Measurements from ENCODE around the gene TPGS1.

Gene TPGS1

DNA sequence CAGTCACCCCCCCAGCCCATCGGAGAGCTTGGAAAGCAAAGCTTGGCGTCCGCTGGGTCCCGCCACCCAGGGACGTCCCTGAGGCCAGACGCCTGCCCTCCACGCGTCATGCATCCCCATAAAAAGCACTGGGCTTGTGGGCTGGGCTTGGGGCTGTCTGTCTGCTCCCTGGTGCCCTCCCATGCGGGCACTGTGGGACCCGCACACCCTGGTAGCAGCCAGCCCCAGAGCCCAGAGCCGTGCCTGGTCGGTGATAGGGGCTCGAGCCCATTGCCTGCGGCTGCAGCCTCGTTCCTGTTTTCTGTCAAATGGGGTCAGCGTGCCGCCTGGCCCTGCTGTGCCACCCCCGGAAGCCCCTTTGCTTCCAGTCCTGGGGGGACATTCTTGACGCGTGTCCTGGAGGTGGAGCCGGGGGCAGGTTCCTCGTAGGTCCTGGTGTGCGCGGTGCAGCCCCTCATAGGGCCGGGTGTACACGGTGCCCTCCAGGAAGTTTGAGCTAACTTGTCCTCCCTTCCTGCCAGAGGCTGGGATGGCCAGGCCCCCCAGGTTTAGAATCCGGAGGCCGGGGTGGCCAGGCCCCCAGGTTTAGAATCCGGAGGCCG is 32.2 kb downstream of the TPGS1 start:
- H3F3A ChIP-seq (ENCODE audit: insufficient read depth, low read length) = no peaks in the 10 kb centered on the region
- no peak overlapping the region for H3K4me3 ChIP-seq (ENCODE audit: low read depth, low read length, poor library complexity, severe bottlenecking)
- no peaks in the 10 kb centered on the region for H3K79me2 ChIP-seq (ENCODE audit: insufficient read depth, low read length)
- no peaks in the 10 kb centered on the region for H3K27me3 ChIP-seq (ENCODE audit: insufficient read depth, low read length)
- H3K36me3 ChIP-seq (ENCODE audit: insufficient read depth, low read length) = peaks cover 14% of the 10 kb centered on the region
- H4K20me1 ChIP-seq (ENCODE audit: insufficient read depth, low read length) = no peaks in the 10 kb centered on the region
- H3K4me2 ChIP-seq (ENCODE audit: low read length) = no peak overlapping the region
- no peaks in the 10 kb centered on the region for H3K9me2 ChIP-seq (ENCODE audit: low read depth, low read length)
- peaks cover 10% of the 10 kb centered on the region for H3K4me1 ChIP-seq (ENCODE audit: insufficient read depth, low read length, severe bottlenecking)
- H2AFZ ChIP-seq (ENCODE audit: low read length) = no peak overlapping the region
- H3K27ac ChIP-seq (ENCODE audit: low read depth, low read length, poor library complexity, severe bottlenecking) = no peak overlapping the region
- no peak for TF ChIP-seq EZH2 (IDR thresholded peaks at IDR 0.05; ENCODE audit: borderline replicate concordance, low read length)
- TF ChIP-seq, protein P1, sequence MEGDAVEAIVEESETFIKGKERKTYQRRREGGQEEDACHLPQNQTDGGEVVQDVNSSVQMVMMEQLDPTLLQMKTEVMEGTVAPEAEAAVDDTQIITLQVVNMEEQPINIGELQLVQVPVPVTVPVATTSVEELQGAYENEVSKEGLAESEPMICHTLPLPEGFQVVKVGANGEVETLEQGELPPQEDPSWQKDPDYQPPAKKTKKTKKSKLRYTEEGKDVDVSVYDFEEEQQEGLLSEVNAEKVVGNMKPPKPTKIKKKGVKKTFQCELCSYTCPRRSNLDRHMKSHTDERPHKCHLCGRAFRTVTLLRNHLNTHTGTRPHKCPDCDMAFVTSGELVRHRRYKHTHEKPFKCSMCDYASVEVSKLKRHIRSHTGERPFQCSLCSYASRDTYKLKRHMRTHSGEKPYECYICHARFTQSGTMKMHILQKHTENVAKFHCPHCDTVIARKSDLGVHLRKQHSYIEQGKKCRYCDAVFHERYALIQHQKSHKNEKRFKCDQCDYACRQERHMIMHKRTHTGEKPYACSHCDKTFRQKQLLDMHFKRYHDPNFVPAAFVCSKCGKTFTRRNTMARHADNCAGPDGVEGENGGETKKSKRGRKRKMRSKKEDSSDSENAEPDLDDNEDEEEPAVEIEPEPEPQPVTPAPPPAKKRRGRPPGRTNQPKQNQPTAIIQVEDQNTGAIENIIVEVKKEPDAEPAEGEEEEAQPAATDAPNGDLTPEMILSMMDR (IDR thresholded peaks at IDR 0.05; ENCODE audit: low read length) = no peak
- no peak overlapping the region for H3K9ac ChIP-seq (ENCODE audit: low read length)
- no peaks in the 10 kb centered on the region for H3K9me3 ChIP-seq (ENCODE audit: low read length)

DNA sequence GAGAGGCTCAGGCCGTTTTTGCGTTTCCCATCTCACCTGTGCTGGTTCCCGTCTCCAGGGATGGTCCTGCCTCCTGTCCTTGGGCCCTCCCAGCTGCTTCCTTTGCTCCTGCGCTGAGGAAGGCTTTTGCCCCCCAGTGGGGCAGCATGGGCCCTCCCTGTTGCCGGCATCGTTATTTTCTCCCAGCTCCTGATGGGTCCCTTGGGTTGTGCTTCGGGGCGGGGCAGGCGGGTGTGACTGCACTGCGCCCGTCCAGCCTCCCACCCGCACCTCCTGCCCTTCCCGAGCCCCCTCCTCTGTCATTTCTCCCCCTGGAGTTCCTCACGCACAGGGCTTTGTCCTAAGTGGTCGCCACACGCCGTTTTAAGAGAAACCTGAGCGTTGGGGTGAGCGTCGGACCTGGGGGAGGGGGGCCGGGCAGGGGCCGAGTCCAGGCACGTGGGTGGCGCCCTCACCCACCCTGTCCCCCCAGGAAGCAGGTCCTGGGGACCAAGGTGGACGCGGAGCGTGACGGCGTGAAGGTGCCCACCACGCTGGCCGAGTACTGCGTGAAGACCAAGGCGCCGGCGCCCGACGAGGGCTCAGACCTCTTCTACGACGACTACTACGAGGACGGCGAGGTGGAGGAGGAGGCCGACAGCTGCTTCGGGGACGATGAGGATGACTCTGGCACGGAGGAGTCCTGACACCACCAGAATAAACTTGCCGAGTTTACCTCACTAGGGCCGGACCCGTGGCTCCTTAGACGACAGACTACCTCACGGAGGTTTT is 33.8 kb downstream of the TPGS1 start:
- Histone ChIP-seq H3K27me3 (ENCODE audit: insufficient read depth, low read length) (no peaks in the 10 kb centered on the region), H3K9me2 (ENCODE audit: low read depth, low read length) (no peaks in the 10 kb centered on the region), H3K4me3 (ENCODE audit: low read depth, low read length, poor library complexity, severe bottlenecking) (no peak overlapping the region), H3K9ac (ENCODE audit: low read length) (no peak overlapping the region), H3F3A (ENCODE audit: insufficient read depth, low read length) (no peaks in the 10 kb centered on the region), H3K4me1 (ENCODE audit: insufficient read depth, low read length, severe bottlenecking) (peaks cover 10% of the 10 kb centered on the region), H3K79me2 (ENCODE audit: insufficient read depth, low read length) (no peaks in the 10 kb centered on the region), H3K4me2 (ENCODE audit: low read length) (no peak overlapping the region), H3K27ac (ENCODE audit: low read depth, low read length, poor library complexity, severe bottlenecking) (no peak overlapping the region), H3K36me3 (ENCODE audit: insufficient read depth, low read length) (peaks cover 14% of the 10 kb centered on the region), H4K20me1 (ENCODE audit: insufficient read depth, low read length) (no peaks in the 10 kb centered on the region), H3K9me3 (ENCODE audit: low read length) (no peaks in the 10 kb centered on the region), H2AFZ (ENCODE audit: low read length) (no peak overlapping the region)
- TF ChIP-seq, protein P1 (IDR thresholded peaks at IDR 0.05; ENCODE audit: low read length) = no peak
- no peak for TF ChIP-seq EZH2 (IDR thresholded peaks at IDR 0.05; ENCODE audit: borderline replicate concordance, low read length)

DNA sequence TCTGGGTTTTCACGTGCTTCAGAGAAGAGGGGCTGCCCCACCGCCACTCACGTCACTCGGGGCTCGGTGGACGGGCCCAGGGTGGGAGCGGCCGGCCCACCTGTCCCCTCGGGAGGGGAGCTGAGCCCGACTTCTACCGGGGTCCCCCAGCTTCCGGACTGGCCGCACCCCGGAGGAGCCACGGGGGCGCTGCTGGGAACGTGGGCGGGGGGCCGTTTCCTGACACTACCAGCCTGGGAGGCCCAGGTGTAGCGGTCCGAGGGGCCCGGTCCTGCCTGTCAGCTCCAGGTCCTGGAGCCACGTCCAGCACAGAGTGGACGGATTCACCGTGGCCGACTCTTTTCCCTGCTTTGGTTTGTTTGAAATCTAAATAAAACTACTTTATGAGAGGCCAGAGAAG is 34.4 kb downstream of the TPGS1 start:
- TF ChIP-seq EZH2 (IDR thresholded peaks at IDR 0.05; ENCODE audit: borderline replicate concordance, low read length) = no peak
- TF ChIP-seq, protein P1 (IDR thresholded peaks at IDR 0.05; ENCODE audit: low read length) = no peak
- Histone ChIP-seq H3K36me3 (ENCODE audit: insufficient read depth, low read length) (peaks cover 7% of the 10 kb centered on the region), H4K20me1 (ENCODE audit: insufficient read depth, low read length) (no peaks in the 10 kb centered on the region)

More for the DNA sequence above, 34.4 kb downstream of the TPGS1 start:
- Histone ChIP-seq H3K4me2 (ENCODE audit: low read length) (no peak overlapping the region), H3K27ac (ENCODE audit: low read depth, low read length, poor library complexity, severe bottlenecking) (no peak overlapping the region), H3K4me1 (ENCODE audit: insufficient read depth, low read length, severe bottlenecking) (peaks cover 10% of the 10 kb centered on the region), H2AFZ (ENCODE audit: low read length) (no peak overlapping the region), H3K9me3 (ENCODE audit: low read length) (no peaks in the 10 kb centered on the region), H3F3A (ENCODE audit: insufficient read depth, low read length) (no peaks in the 10 kb centered on the region), H3K9ac (ENCODE audit: low read length) (no peak overlapping the region), H3K79me2 (ENCODE audit: insufficient read depth, low read length) (no peaks in the 10 kb centered on the region), H3K27me3 (ENCODE audit: insufficient read depth, low read length) (no peaks in the 10 kb centered on the region), H3K4me3 (ENCODE audit: low read depth, low read length, poor library complexity, severe bottlenecking) (no peak overlapping the region), H3K9me2 (ENCODE audit: low read depth, low read length) (no peaks in the 10 kb centered on the region)

Data from OCI-LY1 (cell line).